Uterus (tissue), 4 donors: Measurements from ENCODE around the gene ARID1B. TPM values are rescaled to one million over a fixed set of nuclear protein-coding genes. Genes with fewer than 3 reads are reported as not detected.

ENCODE experiments used
- DNase-seq, 2 donors: peaks; one replicate each; pipeline ENCODE4 v3.0.0-alpha.2; 2019 to 2020
- H3K27ac ChIP-seq, 2 donors: fragments of 200-600 bp; sonication (generic); 1 replicate in 1 of 2; 2 replicates in 1 of 2; pipeline ENCODE4 v1.5.1; 2016 to 2018
- H3K27me3 ChIP-seq, 2 donors: fragments of 200-600 bp; sonication (generic); one replicate each; pipeline ENCODE4 v1.5.1; 2018 to 2019; ENCODE audit warnings: control low read depth in 1 of 2
- H3K36me3 ChIP-seq, 2 donors: fragments of 200-600 bp; sonication (generic); one replicate each; pipeline ENCODE4 v1.5.1; 2019; ENCODE audit warnings: control low read depth in 1 of 2
- H3K4me1 ChIP-seq, 2 donors: fragments of 200-600 bp; sonication (generic); one replicate each; pipeline ENCODE4 v1.5.1; 2018 to 2019; ENCODE audit warnings: control low read depth in 1 of 2
- H3K4me3 ChIP-seq, 2 donors: fragments of 200-600 bp; sonication (generic); 1 replicate in 1 of 2; 2 replicates in 1 of 2; pipeline ENCODE4 v1.5.1; 2018 to 2019; ENCODE audit warnings: mild to moderate bottlenecking in 1 of 2
- H3K9me3 ChIP-seq, 2 donors: fragments of 200-600 bp; sonication (generic); one replicate each; pipeline ENCODE4 v1.5.1; 2019; ENCODE audit warnings: control low read depth in 1 of 2
- POLR2A ChIP-seq, 2 donors: fragments of 450-650 bp; IDR thresholded peaks; one replicate each; pipeline ENCODE4 v1.6.1; 2016; ENCODE audit warnings: antibody characterized with exemption in 2 of 2, mild to moderate bottlenecking in 1 of 2, moderate library complexity in 1 of 2
- intact Hi-C: fragments of 100-400 bp; cut with DNase I; formaldehyde crosslinking; loops from one replicate; pipeline ENCODE4 v1.15.1; 2023; ENCODE audit warnings: low total_unique reads
- total RNA-seq, 4 donors: library from RNA; depleted of rRNA in 3 of 4; stranded (reverse); fragments of >200 nt in 3 of 4; gene quantifications; one replicate each; pipeline versions ENCODE4 v1.1.0 to v1.2.4, GENCODE V29; 2014 to 2023
- TF ChIP-seq, protein P1 (sequence below), 4 experiments: fragments of 200-600 bp in 2 of 4; fragments of 450-650 bp in 2 of 4; sonication (generic) in 2 of 4; IDR thresholded peaks; one replicate each; pipeline ENCODE4 v1.5.1; 2016 to 2019; ENCODE audit warnings: antibody characterized with exemption in 4 of 4, mild to moderate bottlenecking in 2 of 4, moderate library complexity in 1 of 4
- donor health status: DM: yes; HTN: yes; CAD: no.

ARID1B gene
- total RNA-seq, 4 donors from 2014 or later: 63.8 to 198 (median 125) TPM

- Histone ChIP-seq H3K4me3 (peak overlapping the region in 1 of 2 donors; percentile 4), H3K27ac (peak overlapping the region; percentile 42 to 77), H3K27me3 (no peaks in the 10 kb centered on the region), H3K9me3 (no peaks in the 10 kb centered on the region), H3K36me3 (no peaks in the 10 kb centered on the region), H3K4me1 (peaks cover 0 to 10% of the 10 kb centered on the region in 2 donors)
- no peak for TF ChIP-seq POLR2A (IDR thresholded peaks at IDR 0.05)
- TF ChIP-seq, protein P1, sequence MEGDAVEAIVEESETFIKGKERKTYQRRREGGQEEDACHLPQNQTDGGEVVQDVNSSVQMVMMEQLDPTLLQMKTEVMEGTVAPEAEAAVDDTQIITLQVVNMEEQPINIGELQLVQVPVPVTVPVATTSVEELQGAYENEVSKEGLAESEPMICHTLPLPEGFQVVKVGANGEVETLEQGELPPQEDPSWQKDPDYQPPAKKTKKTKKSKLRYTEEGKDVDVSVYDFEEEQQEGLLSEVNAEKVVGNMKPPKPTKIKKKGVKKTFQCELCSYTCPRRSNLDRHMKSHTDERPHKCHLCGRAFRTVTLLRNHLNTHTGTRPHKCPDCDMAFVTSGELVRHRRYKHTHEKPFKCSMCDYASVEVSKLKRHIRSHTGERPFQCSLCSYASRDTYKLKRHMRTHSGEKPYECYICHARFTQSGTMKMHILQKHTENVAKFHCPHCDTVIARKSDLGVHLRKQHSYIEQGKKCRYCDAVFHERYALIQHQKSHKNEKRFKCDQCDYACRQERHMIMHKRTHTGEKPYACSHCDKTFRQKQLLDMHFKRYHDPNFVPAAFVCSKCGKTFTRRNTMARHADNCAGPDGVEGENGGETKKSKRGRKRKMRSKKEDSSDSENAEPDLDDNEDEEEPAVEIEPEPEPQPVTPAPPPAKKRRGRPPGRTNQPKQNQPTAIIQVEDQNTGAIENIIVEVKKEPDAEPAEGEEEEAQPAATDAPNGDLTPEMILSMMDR (IDR thresholded peaks at IDR 0.05): no peak
- DNase-seq: peak in 1 of 2 donors; percentile 46
- intact Hi-C loops: no loop called here
These were observed 62.4 kb downstream of the ARID1B start for GRCh38 chr6:156839591-156840001.

DNA sequence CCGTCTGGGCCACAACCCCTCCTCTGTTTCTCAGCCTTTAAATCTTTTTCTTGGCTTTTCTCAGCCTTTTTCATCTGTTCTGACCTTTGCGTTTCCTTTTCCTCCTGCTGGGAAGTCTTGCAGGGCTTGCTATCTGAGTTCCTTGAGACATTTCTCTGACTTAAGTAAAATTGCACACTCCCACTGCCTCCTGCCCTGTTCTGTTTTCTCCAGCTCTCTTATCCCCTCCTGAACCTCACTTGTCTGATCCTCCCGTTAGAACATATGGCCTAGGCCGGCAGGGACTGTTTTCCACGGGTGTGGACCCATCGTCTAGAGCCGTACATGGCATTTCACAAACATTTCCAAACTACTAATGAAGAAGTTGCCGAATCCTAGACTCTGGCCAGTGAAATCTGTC is 63.0 kb downstream of the ARID1B start:
- peak overlapping the region; percentile 33 to 77 for H3K27ac ChIP-seq
- no peak for DNase-seq
- no peaks in the 10 kb centered on the region for H3K9me3 ChIP-seq
- H3K27me3 ChIP-seq: no peaks in the 10 kb centered on the region
- peak overlapping the region in 1 of 2 donors; percentile 4 for H3K4me3 ChIP-seq
- H3K4me1 ChIP-seq: peaks cover 0 to 10% of the 10 kb centered on the region in 2 donors
- no peaks in the 10 kb centered on the region for H3K36me3 ChIP-seq
- intact Hi-C loops: no loop called here
- TF ChIP-seq POLR2A (IDR thresholded peaks at IDR 0.05): no peak
- TF ChIP-seq, protein P1 (IDR thresholded peaks at IDR 0.05): no peak

DNA sequence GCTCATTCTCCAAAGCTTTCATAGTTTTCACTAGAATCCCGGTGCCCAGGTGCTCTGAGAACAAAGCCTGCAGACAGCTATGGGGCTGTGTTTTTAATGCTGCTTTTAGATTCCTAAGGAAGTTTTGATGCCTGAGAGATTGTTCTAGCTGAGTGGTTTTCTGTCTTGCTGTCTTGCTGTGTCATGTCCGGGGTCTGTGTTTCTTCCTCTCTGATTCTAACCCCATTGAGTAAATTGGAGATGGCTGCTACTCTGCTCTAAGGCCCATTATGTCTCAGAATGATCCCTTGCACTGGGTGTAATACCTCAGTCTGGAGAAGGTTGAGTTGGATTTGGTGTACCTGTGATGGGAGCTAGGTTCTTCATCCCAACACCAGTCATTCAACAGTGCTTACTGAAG is 63.4 kb downstream of the ARID1B start:
- Histone ChIP-seq H3K27me3 (no peaks in the 10 kb centered on the region), H3K9me3 (no peaks in the 10 kb centered on the region), H3K4me3 (no peak overlapping the region), H3K27ac (peak overlapping the region; percentile 33 to 77), H3K4me1 (peaks cover 0 to 10% of the 10 kb centered on the region in 2 donors), H3K36me3 (no peaks in the 10 kb centered on the region)
- no peak for TF ChIP-seq POLR2A (IDR thresholded peaks at IDR 0.05)
- TF ChIP-seq, protein P1 (IDR thresholded peaks at IDR 0.05): no peak
- no peak for DNase-seq
- intact Hi-C loops: no loop called here

GRCh38 chr6:156841508-156841907 is 64.3 kb downstream of the ARID1B start:
- H3K9me3 ChIP-seq: no peaks in the 10 kb centered on the region
- H3K4me3 ChIP-seq: no peak overlapping the region
- no peaks in the 10 kb centered on the region for H3K27me3 ChIP-seq
- peaks cover 0 to 10% of the 10 kb centered on the region in 2 donors for H3K4me1 ChIP-seq
- no peak overlapping the region for H3K27ac ChIP-seq
- no peak for DNase-seq
- H3K36me3 ChIP-seq: no peaks in the 10 kb centered on the region
- TF ChIP-seq, protein P1 (IDR thresholded peaks at IDR 0.05): no peak
- TF ChIP-seq POLR2A (IDR thresholded peaks at IDR 0.05): no peak
- intact Hi-C loops: no loop called here

- intact Hi-C loops: no loop called here
- no peaks in the 10 kb centered on the region for H3K27me3 ChIP-seq
- peaks cover 3 to 7% of the 10 kb centered on the region in 2 donors for H3K4me1 ChIP-seq
- no peak for TF ChIP-seq POLR2A (IDR thresholded peaks at IDR 0.05)
- H3K27ac ChIP-seq: no peak overlapping the region
- H3K9me3 ChIP-seq: no peaks in the 10 kb centered on the region
- no peak overlapping the region for H3K4me3 ChIP-seq
- no peaks in the 10 kb centered on the region for H3K36me3 ChIP-seq
- no peak for DNase-seq
These were observed 65.5 kb downstream of the ARID1B start for GRCh38 chr6:156842598-156843250.
